WTC11 (cell line): ENCODE measurements around the gene PLTP.

Experiments used
- CBFB ChIP-seq: sonication (generic); formaldehyde crosslinking; IDR thresholded peaks from 2 replicates; pipeline ENCODE4 v1.8.1; 2022; ENCODE audit warnings: mild to moderate bottlenecking, low read depth, missing genetic modification reagents
- CREB1 ChIP-seq: sonication (generic); formaldehyde crosslinking; IDR thresholded peaks from 2 replicates; pipeline ENCODE4 v1.8.0; 2023; ENCODE audit warnings: mild to moderate bottlenecking, missing genetic modification reagents
- E2F1 ChIP-seq: sonication (generic); formaldehyde crosslinking; IDR thresholded peaks from 2 replicates; pipeline ENCODE4 v1.8.0; 2022; ENCODE audit warnings: mild to moderate bottlenecking, missing genetic modification reagents
- FOXK1 ChIP-seq: sonication (generic); formaldehyde crosslinking; IDR thresholded peaks from 2 replicates; pipeline ENCODE4 v1.8.0; 2022; ENCODE audit warnings: mild to moderate bottlenecking, moderate library complexity, missing genetic modification reagents
- KAT7 ChIP-seq: sonication (generic); formaldehyde crosslinking; IDR thresholded peaks from 2 replicates; pipeline ENCODE4 v1.8.1; 2023; ENCODE audit warnings: missing genetic modification reagents, mild to moderate bottlenecking, borderline replicate concordance
- NR1H2 ChIP-seq: sonication (generic); formaldehyde crosslinking; IDR thresholded peaks from 2 replicates; pipeline ENCODE4 v1.9.0; 2021; ENCODE audit warnings: mild to moderate bottlenecking, moderate library complexity, missing genetic modification reagents
- STAT6 ChIP-seq: sonication (generic); formaldehyde crosslinking; conservative IDR thresholded peaks from 2 replicates; pipeline ENCODE4 v1.8.1; 2023; ENCODE audit warnings: mild to moderate bottlenecking, low read depth, missing genetic modification reagents, moderate library complexity
- TEAD4 ChIP-seq: sonication (generic); formaldehyde crosslinking; IDR thresholded peaks from 2 replicates; pipeline ENCODE4 v1.8.0; 2022; ENCODE audit warnings: mild to moderate bottlenecking, missing genetic modification reagents
- USF1 ChIP-seq: sonication (generic); formaldehyde crosslinking; IDR thresholded peaks from 2 replicates; pipeline ENCODE4 v1.8.0; 2022; ENCODE audit warnings: mild to moderate bottlenecking, missing genetic modification reagents
- ZNF396 ChIP-seq: fragments of 250-450 bp; sonication (Bioruptor Pico); IDR thresholded peaks from 2 replicates; pipeline ENCODE4 v1.8.0; 2021; ENCODE audit warnings: mild to moderate bottlenecking, moderate library complexity, borderline replicate concordance
- ZNF416 ChIP-seq: fragments of 250-450 bp; sonication (Bioruptor Pico); IDR thresholded peaks from 2 replicates; pipeline ENCODE4 v1.9.0; 2021; ENCODE audit warnings: mild to moderate bottlenecking, inconsistent platforms
- TF ChIP-seq, protein P1 (sequence below): fragments of 200-600 bp; IDR thresholded peaks from 2 replicates; pipeline ENCODE4 v1.8.0; 2022; ENCODE audit warnings: antibody characterized with exemption
- TF ChIP-seq, protein P2 (sequence below): sonication (generic); formaldehyde crosslinking; IDR thresholded peaks from 2 replicates; pipeline ENCODE4 v1.8.1; 2023; ENCODE audit warnings: mild to moderate bottlenecking, missing genetic modification reagents, moderate library complexity
- TF ChIP-seq, protein P3 (sequence below): fragments of 250-450 bp; sonication (Bioruptor Pico); IDR thresholded peaks from 2 replicates; pipeline ENCODE4 v1.9.0; 2021; ENCODE audit warnings: mild to moderate bottlenecking, borderline replicate concordance

- TF ChIP-seq, protein P1, sequence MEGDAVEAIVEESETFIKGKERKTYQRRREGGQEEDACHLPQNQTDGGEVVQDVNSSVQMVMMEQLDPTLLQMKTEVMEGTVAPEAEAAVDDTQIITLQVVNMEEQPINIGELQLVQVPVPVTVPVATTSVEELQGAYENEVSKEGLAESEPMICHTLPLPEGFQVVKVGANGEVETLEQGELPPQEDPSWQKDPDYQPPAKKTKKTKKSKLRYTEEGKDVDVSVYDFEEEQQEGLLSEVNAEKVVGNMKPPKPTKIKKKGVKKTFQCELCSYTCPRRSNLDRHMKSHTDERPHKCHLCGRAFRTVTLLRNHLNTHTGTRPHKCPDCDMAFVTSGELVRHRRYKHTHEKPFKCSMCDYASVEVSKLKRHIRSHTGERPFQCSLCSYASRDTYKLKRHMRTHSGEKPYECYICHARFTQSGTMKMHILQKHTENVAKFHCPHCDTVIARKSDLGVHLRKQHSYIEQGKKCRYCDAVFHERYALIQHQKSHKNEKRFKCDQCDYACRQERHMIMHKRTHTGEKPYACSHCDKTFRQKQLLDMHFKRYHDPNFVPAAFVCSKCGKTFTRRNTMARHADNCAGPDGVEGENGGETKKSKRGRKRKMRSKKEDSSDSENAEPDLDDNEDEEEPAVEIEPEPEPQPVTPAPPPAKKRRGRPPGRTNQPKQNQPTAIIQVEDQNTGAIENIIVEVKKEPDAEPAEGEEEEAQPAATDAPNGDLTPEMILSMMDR = no peak
- TF ChIP-seq CREB1 (CRISPR knock-in tag) (no peak), TEAD4 (CRISPR knock-in tag) (no peak), STAT6 (CRISPR knock-in tag) (no peak), NR1H2 (CRISPR knock-in tag) (no peak), E2F1 (CRISPR knock-in tag) (no peak), FOXK1 (CRISPR knock-in tag) (no peak), ZNF416 (CRISPR knock-in tag) (no peak), CBFB (CRISPR knock-in tag) (no peak), ZNF396 (CRISPR knock-in tag) (no peak), USF1 (CRISPR knock-in tag) (no peak), KAT7 (CRISPR knock-in tag) (no peak)
- TF ChIP-seq, protein P2, sequence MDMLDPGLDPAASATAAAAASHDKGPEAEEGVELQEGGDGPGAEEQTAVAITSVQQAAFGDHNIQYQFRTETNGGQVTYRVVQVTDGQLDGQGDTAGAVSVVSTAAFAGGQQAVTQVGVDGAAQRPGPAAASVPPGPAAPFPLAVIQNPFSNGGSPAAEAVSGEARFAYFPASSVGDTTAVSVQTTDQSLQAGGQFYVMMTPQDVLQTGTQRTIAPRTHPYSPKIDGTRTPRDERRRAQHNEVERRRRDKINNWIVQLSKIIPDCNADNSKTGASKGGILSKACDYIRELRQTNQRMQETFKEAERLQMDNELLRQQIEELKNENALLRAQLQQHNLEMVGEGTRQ (CRISPR knock-in tag) = no peak
- TF ChIP-seq, protein P3, sequence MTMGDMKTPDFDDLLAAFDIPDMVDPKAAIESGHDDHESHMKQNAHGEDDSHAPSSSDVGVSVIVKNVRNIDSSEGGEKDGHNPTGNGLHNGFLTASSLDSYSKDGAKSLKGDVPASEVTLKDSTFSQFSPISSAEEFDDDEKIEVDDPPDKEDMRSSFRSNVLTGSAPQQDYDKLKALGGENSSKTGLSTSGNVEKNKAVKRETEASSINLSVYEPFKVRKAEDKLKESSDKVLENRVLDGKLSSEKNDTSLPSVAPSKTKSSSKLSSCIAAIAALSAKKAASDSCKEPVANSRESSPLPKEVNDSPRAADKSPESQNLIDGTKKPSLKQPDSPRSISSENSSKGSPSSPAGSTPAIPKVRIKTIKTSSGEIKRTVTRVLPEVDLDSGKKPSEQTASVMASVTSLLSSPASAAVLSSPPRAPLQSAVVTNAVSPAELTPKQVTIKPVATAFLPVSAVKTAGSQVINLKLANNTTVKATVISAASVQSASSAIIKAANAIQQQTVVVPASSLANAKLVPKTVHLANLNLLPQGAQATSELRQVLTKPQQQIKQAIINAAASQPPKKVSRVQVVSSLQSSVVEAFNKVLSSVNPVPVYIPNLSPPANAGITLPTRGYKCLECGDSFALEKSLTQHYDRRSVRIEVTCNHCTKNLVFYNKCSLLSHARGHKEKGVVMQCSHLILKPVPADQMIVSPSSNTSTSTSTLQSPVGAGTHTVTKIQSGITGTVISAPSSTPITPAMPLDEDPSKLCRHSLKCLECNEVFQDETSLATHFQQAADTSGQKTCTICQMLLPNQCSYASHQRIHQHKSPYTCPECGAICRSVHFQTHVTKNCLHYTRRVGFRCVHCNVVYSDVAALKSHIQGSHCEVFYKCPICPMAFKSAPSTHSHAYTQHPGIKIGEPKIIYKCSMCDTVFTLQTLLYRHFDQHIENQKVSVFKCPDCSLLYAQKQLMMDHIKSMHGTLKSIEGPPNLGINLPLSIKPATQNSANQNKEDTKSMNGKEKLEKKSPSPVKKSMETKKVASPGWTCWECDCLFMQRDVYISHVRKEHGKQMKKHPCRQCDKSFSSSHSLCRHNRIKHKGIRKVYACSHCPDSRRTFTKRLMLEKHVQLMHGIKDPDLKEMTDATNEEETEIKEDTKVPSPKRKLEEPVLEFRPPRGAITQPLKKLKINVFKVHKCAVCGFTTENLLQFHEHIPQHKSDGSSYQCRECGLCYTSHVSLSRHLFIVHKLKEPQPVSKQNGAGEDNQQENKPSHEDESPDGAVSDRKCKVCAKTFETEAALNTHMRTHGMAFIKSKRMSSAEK = no peak
These were observed 13.7 kb downstream of the PLTP start for GRCh38 chr20:45898285-45898684.
